HG02763 (cell line): ENCODE data around the gene PBX1.

Experiments used
- ATAC-seq: cut with Tn5 transposase; IDR thresholded peaks from one replicate; pipeline ENCODE4 v1.9.1; 2021; ENCODE audit warnings: mild to moderate bottlenecking, moderate library complexity; ENCODE audit not compliant: unreplicated experiment

PBX1 gene

GRCh38 chr1:164771619-164772361, 212.8 kb downstream of the PBX1 start:
- no peak for ATAC-seq

- peak; percentile 90 for ATAC-seq
Measured at GRCh38 chr1:164772635-164773034, 213.7 kb downstream of the PBX1 start.

GRCh38 chr1:164773102-164773501, 214.1 kb downstream of the PBX1 start:
- no peak for ATAC-seq

- no peak for ATAC-seq
Measured at GRCh38 chr1:164774413-164774812, 215.4 kb downstream of the PBX1 start.

GRCh38 chr1:164774819-164775654, 216.1 kb downstream of the PBX1 start:
- ATAC-seq, result no peak

- no peak for ATAC-seq
Measured at GRCh38 chr1:164777518-164777917, 218.5 kb downstream of the PBX1 start.

- ATAC-seq, result no peak
Measured at GRCh38 chr1:164779376-164779775, 220.4 kb downstream of the PBX1 start.

- no peak for ATAC-seq
Measured at GRCh38 chr1:164780111-164780812, 221.3 kb downstream of the PBX1 start.

- no peak for ATAC-seq
Measured at GRCh38 chr1:164780863-164781262, 221.9 kb downstream of the PBX1 start.

- ATAC-seq, result no peak
Measured at GRCh38 chr1:164781972-164782371, 223.0 kb downstream of the PBX1 start.

- ATAC-seq, result no peak
Measured at GRCh38 chr1:164783778-164784555, 225.0 kb downstream of the PBX1 start.

- ATAC-seq, result no peak
Measured at GRCh38 chr1:164784960-164785359, 226.0 kb downstream of the PBX1 start.

GRCh38 chr1:164785841-164786534, 227.0 kb downstream of the PBX1 start:
- no peak for ATAC-seq

GRCh38 chr1:164786980-164787833, 228.2 kb downstream of the PBX1 start:
- peak; percentile 97 for ATAC-seq

- no peak for ATAC-seq
Measured at GRCh38 chr1:164787834-164788231, 228.8 kb downstream of the PBX1 start.

GRCh38 chr1:164790081-164790480, 231.1 kb downstream of the PBX1 start:
- ATAC-seq, result no peak

- no peak for ATAC-seq
Measured at GRCh38 chr1:164792410-164793004, 233.5 kb downstream of the PBX1 start.

- ATAC-seq, result no peak
Measured at GRCh38 chr1:164794356-164794755, 235.4 kb downstream of the PBX1 start.

GRCh38 chr1:164796916-164797315, 237.9 kb downstream of the PBX1 start:
- no peak for ATAC-seq
